NCI-H2196 (cell line): ENCODE data around the gene KIRREL1.

Experiments used
- DNase-seq: peaks from one replicate; lab custom pipeline; 2025; ENCODE audit not compliant: unreplicated experiment; lab: John Stamatoyannopoulos, UW

The KIRREL1 gene

DNA sequence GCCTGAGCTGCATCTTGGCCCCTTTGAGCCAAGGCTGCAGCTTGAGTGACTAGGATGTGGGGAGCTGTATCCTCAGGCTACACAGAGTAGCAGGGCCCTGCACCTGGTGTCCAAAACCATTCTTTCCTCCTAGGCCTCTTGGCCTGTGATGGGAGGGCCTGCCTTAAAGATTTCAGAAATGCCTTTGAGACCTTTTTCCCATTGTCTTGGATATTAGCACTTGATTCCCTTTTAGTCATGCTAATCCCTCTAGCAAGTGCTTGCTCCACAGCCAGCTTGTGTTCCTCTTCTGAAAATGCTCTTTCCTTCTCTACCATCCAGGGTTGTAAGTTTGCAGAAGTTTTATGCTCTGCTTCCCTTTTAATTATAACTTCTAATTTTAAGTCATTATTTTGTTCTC is 21.7 kb upstream of the KIRREL1 start:
- DNase-seq = no peak

DNA sequence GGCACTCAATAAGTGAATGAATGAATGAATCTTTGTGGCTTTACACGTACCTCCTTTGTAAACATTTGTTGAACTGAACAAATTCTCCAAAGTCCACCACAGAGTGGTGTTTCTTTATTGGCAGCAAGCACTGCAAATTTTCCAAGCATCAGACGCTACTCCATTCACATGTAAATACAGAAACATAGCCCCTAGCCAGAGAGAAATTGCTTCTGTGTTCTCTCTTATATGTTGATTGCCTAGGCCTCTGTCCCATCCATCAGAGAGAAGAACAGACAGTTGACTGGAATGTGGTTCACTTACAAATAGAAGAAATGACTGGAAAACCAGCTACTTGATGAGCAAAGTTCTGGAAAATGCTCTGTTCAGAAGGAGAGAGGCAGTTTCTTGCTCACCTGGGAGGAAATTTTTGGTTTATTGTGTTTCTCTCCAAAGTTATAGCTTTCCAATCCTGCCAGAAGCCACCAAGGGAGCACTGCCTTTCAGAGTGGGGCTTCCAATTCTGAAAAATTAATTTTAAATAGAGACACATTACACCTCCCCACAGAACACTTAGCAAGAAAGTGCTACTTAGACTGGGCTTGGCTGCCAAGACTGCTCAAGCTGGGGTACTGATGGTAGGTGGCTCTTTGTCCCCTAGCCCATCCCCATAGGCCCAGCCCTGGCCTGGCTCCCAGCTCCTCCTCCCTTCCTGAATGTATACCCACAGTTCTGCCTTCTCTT is 18.1 kb upstream of the KIRREL1 start:
- no peak for DNase-seq

- DNase-seq = no peak
Measured at GRCh38 chr1:157976888-157977287, 16.6 kb upstream of the KIRREL1 start.

- no peak for DNase-seq
Measured at GRCh38 chr1:157978586-157979403, 14.7 kb upstream of the KIRREL1 start.

GRCh38 chr1:157982136-157982535 is 11.3 kb upstream of the KIRREL1 start:
- DNase-seq = no peak

GRCh38 chr1:157983787-157984186 is 9.7 kb upstream of the KIRREL1 start:
- DNase-seq = no peak

DNA sequence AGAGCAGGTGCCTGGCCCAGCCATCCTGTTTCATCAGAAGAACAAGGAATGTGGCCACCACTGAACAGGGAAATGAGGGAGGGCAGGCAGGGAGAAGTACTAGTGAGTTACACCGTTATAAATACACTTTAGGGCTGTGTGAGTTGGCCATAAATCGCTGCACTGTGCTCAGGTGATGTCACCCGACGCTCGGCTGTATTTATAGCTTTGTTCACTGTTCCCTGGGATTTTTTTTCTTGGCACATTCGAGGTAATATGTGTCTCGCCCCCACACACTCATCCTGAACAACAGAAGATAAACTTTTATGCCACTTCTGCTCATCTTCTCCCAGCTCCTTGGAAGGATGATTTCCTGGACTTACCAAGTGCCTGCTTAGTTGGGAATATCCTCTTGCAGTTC is 9.0 kb upstream of the KIRREL1 start:
- no peak for DNase-seq

- no peak for DNase-seq
Measured at GRCh38 chr1:157985473-157985872, 8.0 kb upstream of the KIRREL1 start.

DNA sequence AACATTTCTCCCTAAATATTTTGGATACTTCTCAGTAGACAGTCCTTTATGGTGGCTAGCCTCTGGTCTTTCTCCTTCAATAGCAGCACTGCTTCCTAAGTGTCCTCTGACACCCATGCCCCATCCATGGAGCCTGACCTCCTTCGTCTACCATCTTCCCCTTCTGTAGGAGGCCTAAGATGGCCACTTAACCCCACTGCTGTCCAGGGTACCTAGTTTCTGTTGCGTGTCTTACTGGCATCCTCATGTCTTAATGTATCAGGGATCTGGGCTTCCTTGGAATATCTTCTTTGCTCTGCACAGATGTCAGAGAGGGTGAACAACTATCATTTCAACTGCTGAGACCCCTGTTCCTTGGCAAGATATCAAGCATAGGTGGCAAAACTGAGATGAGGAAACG is 5.4 kb upstream of the KIRREL1 start:
- DNase-seq = no peak

- DNase-seq = peak; percentile 22
Measured at GRCh38 chr1:157992031-157992832, 1.2 kb upstream of the KIRREL1 start.

DNA sequence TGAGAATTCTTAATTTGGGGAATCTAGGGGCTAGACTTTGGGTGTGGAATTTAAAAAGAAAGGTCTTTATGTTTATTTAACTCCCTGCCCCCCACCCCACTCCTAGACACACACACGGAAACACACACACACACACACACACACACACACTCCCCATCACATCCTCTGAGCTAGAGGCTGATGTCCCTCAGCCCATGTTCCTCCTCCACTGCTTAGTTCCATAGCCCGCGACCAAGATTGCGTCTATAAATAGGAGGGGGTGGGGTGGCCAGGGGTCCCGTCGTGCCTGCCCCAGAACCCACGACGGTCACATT is 655 bp upstream of the KIRREL1 start:
- DNase-seq = no peak

DNA sequence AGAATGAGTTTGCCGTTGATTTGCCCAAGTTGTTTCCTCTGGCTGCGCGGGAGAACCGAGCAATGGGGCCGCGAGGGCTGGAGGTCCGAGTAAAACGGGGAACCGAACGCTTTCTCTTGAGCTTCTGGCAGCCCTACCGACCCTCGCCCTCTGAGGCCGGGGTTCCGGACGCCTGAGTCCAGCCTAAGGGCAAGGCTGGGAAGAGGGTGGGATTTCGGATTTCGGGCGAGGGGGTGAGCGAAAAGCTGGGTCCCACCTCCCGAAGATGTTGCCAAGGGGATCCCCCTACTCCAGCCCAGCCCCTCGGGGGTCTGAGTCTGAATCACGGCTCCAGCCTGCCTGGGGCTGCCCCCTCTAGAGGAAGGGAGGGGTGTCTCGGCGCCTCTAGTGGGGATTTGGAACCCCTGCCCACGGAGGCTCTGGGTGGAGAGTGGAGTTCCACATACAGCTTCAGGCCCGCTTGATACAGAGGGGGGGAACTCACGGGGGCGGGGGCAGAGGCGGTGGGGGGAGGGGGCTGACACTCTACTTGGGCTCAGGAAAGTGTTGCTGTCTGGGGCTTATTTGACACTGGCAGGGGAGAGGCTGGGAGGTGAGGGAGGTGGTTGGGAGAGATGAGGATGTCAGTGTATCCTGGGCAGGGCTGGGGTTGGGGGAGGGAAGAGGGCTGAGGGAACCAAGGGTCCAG is 617 bp downstream of the KIRREL1 start:
- no peak for DNase-seq

DNA sequence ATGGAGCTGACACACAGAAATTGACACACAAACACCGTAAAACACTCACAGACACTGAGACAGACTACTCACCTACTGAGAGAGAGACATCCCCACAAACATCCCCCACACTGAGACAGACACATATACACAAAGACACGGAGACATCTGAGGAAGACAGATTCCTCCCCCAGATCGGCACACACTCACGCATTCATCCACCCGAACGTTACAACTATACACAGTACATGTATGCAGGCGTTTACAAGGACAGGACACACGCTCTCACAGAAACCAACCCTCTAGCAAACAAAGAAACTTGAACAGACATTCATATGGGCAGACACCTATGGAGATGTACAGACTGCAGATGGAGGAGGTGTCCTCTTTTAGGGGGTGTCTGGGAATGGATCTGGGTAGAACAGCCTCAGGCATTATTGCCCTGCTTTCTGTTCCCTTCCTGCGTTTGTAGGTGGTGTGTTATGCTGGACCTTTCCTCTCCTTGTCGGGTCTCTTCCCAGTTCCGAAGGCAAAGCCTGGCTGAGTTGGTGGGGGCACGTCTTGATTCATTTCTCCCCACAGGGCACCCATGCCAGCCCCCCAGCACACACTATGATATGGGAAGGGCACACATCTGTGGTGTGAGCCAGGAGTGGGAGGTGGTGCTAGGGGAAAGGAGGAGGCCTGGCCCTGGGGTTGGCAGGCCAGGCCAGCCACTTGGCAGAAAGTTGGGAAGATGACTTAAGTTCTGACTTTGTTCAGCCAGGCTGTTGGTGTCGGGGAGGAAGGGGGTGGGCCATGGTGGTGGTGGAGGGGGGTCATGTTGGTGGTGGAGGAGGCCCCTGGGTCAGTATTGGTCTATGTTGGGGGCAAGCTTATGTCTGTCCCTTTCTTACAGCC is 1.5 kb downstream of the KIRREL1 start:
- DNase-seq = no peak

DNA sequence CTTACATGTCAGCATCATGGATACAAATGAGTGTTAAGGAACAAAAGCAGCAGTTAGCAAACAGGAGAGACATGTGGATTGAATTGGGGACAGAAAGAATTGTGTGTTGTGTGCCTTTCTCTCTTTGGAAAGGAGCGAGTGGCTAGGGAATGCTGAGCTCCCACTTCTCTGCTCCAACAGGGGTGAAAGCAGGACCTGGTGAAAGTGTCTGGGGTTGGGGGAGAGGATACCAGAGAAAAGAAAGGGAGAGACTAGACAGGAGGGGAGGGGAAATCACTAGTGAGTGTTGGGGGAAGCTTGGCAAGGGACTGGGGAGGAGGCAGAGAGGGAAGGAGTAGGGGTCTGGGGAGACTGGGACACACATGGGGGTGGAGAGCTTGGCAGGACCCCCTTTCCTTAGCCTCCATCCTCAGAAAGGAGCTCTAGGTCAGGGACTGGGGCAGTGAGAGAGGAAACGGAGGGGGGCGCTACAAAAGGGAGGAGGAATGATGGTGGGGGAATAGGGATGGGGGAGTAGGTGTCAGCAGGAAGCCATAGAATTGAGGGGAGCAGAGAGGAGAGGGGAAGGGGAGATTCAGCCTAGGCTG is 2.2 kb downstream of the KIRREL1 start:
- DNase-seq = no peak

DNA sequence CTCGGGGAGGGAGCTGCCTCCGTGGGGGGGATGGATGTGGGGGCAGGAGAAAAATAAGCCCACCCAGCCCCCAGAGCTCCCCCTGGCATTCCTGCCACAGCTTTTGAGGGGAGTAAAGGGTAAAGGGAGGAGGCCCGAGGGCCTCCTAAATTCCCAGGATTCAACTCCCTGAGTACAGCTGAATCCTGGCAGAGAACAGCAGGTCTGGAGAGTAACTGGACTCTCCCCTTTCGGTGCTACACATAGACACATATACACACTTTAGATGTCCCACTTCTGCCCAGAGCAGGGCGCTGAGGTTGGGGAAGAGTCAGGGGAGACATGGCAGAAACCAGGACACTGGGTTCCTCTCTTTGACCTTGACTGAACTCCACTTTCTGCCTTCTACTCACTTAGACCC is 3.0 kb downstream of the KIRREL1 start:
- DNase-seq = no peak

GRCh38 chr1:158000507-158000906 is 7.1 kb downstream of the KIRREL1 start:
- no peak for DNase-seq

- DNase-seq = no peak
Measured at GRCh38 chr1:158002022-158002630, 8.7 kb downstream of the KIRREL1 start.

GRCh38 chr1:158002631-158003405 is 9.4 kb downstream of the KIRREL1 start:
- no peak for DNase-seq

DNA sequence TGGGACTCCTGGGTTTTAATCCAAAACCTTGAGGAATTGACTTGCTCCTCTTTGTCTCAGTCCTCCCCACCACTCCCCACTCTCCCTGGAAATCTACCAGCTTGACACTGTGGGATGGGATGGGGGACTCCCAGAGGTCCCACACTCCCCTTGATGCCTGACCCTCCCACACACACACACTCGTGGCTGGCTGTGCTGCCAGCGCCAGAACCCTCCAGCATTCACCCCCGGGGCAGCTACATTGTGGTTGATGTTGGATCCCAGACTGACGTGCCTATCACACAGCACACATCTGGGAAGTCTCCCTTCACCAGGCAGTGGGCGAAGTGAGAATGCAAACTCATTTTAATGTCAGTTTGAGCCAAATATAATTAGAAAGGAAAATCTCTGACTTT is 10.0 kb downstream of the KIRREL1 start:
- no peak for DNase-seq
